Right cardiac atrium (tissue), 5 donors: ENCODE data around the gene NTRK2. TPM values are rescaled to one million over a fixed set of nuclear protein-coding genes. Genes with fewer than 3 reads are reported as not detected.
A peak's percentile ranks its signal among the peaks of the same experiment; 100 is the strongest.

ENCODE experiments used
- ATAC-seq, 2 donors: fragments of 200-7000 bp; cut with Tn5 transposase; one replicate each; pipeline versions ENCODE4 v1.8.0 to v1.9.1; 2020; ENCODE audit warnings: moderate library complexity in 2 of 2, mild to moderate bottlenecking in 1 of 2
- DNase-seq, 3 donors: peaks; one replicate each; pipeline ENCODE4 v3.0.0-alpha.2; 2020
- H3K27ac ChIP-seq: one replicate; pipeline ENCODE4 v1.5.1; 2013; ENCODE audit warnings: mild to moderate bottlenecking, low read length, control low read depth, moderate library complexity
- H3K27me3 ChIP-seq: one replicate; pipeline ENCODE4 v1.6.1; 2013; ENCODE audit not compliant: control insufficient read depth, insufficient read depth
- H3K4me1 ChIP-seq: one replicate; pipeline ENCODE4 v1.6.1; 2013; ENCODE audit warnings: low read length; ENCODE audit not compliant: control insufficient read depth, insufficient read depth
- H3K4me3 ChIP-seq: one replicate; pipeline ENCODE4 v1.5.1; 2013; ENCODE audit warnings: low read length, control low read depth
- H3K9me3 ChIP-seq: one replicate; pipeline ENCODE4 v1.6.1; 2013; ENCODE audit warnings: low read length; ENCODE audit not compliant: control insufficient read depth
- WGBS: extraction: QIAGEN DNeasy Blood & Tissue Kit; methylation state at CpG from one replicate; pipeline ENCODE4 v1.1.7; 2013; 5-methylcytosine and 5-hydroxymethylcytosine counted together
- intact Hi-C, 4 donors: fragments of 100-400 bp; cut with DNase I; formaldehyde crosslinking; loops; one replicate each; pipeline versions ENCODE4 v1.11.0 to v1.14.0; 2022 to 2023
- polyA plus RNA-seq: library from polyadenylated mRNA; stranded (reverse); fragments of 200-250 nt; gene quantifications from one replicate; pipeline ENCODE4 v1.2.3, GENCODE V29; 2013
- total RNA-seq, 4 donors: library from RNA; stranded (reverse); fragmentation: NEBNext Ultra II Directional; extraction: Animal tissue kit (Norgen Biotek cat#: 25700); gene quantifications; one replicate each; pipeline ENCODE4 v1.2.1, GENCODE V29; 2021
- donor health status: healthy with polysubstance abuse.
- donor health status: DM: no; HTN: yes; CAD: no.
- donor health status: DM: no; HTN: no; CAD: no.
- donor health status: DM: no; HTN: yes; CAD: no; lungs with severe emphysema.
- donor health status: DM: yes; HTN: yes; CAD: no.

Gene NTRK2
- total and polyA plus RNA-seq, 5 donors, result 9.6 to 55.3 (median 34.7) TPM

DNA sequence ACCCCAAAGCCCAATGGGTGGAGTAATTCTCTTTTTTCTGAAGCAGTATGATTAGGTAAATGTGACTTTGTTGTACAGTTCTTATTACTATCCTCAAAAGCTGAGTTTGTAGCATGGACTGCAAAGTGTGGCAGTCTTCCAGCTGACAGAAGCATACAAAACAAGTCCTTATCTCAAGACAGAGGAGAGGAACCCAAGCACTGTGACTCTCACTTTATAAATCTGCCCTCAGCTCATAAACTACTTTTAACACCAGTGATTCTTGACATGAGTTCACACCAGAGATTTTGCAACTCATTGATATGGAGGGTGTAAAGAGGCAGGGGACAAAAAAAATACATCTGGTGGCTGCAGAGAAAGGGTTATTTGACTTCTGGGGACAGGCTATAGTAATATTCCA is 251.6 kb downstream of the NTRK2 start:
- Histone ChIP-seq H3K27me3 (no peaks in the 10 kb centered on the region), H3K27ac (no peak overlapping the region), H3K4me1 (peaks cover 3% of the 10 kb centered on the region), H3K4me3 (no peak overlapping the region), H3K9me3 (no peaks in the 10 kb centered on the region)
- DNase-seq (peak in 1 of 3 donors; percentile 18), ATAC-seq (peak; percentile 69 to 71)
- intact Hi-C loops, result no loop called here

DNA sequence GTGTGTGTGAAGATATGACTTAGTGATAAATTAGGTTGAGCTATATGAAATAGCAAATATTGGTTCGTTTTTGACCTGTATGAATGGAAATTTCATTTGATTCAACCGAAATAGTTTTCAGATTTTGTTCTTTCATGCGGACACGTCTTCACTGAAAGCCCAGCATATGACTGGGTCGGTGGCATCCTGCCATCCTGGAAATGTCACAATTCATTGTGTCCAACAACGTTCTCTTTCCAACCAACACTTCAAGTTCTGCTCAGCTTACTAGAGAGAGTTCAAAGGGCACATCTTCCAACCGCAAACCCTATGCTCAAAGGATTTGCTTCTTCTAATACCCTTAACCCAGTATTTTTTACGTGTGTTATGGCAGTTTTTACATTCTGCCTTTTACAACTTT is 252.5 kb downstream of the NTRK2 start:
- 70% methylated on average over 8 of the region's 8 CpGs for WGBS
- peak in 2 of 3 donors; percentile 39 to 56 for DNase-seq

DNA sequence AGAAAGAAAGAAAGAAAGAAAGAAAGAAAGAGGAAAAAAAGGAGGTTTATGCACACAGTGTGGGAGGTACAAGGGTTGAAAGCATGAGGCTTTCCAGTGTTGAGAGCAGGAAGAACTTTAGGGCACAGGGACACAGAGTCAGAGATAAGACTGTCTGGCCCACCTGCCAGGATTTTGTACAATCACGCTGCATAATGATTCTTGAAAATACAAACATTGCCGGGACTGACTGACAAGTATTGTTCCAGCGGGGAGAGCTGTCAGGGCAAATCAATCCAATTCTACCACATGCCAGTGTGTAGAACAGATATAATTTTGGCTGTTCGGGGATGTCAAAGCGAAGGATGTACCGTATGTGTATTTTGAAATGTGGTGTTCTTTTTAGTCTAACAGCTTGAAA is 254.7 kb downstream of the NTRK2 start:
- WGBS, result 52% methylated on average over 6 of the region's 6 CpGs
- peak; percentile 51 to 54 for ATAC-seq

More for the DNA sequence above, 252.5 kb downstream of the NTRK2 start:
- intact Hi-C loops, result no loop called here
- no peak overlapping the region for H3K4me3 ChIP-seq
- no peaks in the 10 kb centered on the region for H3K9me3 ChIP-seq
- no peak for ATAC-seq
- H3K27me3 ChIP-seq, result no peaks in the 10 kb centered on the region
- H3K4me1 ChIP-seq, result peaks cover 3% of the 10 kb centered on the region
- H3K27ac ChIP-seq, result no peak overlapping the region

DNA sequence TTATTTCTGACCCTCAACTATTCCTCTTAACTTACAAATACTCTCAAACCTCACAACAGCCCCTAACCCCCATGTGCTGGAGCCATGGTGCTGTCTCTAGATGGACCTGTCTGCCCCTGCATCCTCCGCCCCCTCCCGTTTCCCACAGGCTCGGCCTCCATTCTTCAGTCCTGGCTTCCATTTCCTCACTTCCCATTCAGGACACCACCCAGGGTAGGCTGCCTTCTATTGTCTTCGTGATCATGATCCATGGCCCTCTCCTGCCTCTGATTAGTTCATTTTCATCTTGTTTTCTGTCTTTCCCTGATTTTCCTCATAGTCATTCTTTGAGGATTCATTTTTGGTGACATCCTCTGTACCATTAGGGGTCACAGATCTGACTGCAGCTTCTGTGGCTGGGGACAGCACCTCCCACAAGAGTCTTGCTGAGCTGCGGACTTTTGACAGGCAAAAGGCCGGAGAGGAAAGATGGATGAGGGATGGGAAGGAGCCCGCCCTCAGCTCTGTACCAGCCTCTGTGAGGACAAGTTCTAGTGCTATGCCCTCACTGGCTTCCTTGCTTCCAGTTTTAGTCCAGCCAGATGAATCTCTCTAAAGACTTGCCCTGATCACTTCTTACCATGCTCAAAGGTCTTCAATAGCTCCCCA is 255.8 kb downstream of the NTRK2 start:
- no peak overlapping the region for H3K27ac ChIP-seq
- no peaks in the 10 kb centered on the region for H3K27me3 ChIP-seq
- WGBS, result 88% methylated on average over 7 of the region's 7 CpGs
- intact Hi-C loops, result no loop called here
- ATAC-seq, result no peak
- no peak overlapping the region for H3K4me3 ChIP-seq
- H3K4me1 ChIP-seq, result no peaks in the 10 kb centered on the region
- DNase-seq, result no peak
- H3K9me3 ChIP-seq, result no peaks in the 10 kb centered on the region

More for the DNA sequence above, 254.7 kb downstream of the NTRK2 start:
- intact Hi-C loops, result no loop called here
- Histone ChIP-seq H3K27me3 (no peaks in the 10 kb centered on the region), H3K9me3 (no peaks in the 10 kb centered on the region), H3K4me3 (no peak overlapping the region), H3K27ac (no peak overlapping the region), H3K4me1 (no peaks in the 10 kb centered on the region)
- DNase-seq, result peak in 1 of 3 donors; percentile 33

DNA sequence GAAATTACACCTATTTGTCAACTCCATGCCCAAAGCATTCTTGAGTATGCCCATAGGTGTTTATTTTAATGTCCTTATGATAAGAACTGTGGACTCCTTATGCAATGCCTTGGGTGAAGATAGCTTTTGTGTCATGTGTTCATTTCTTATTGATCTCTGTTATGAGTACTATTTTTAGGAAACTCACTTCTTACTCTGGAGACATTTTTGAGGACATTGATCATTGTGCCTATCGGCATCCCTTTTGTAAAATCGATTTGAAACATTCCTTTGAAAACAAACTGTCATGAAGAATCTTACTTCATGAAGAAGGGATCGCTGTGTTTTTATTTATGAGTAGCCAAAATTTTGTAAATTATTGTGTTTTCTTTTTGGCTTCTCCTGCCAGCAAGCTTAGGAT is 257.3 kb downstream of the NTRK2 start:
- Histone ChIP-seq H3K27me3 (no peaks in the 10 kb centered on the region), H3K27ac (no peak overlapping the region), H3K9me3 (no peaks in the 10 kb centered on the region), H3K4me1 (no peaks in the 10 kb centered on the region), H3K4me3 (no peak overlapping the region)
- DNase-seq (no peak), ATAC-seq (no peak)
- intact Hi-C loops, result no loop called here
- WGBS, result 92% methylated on average over 3 of the region's 3 CpGs

DNA sequence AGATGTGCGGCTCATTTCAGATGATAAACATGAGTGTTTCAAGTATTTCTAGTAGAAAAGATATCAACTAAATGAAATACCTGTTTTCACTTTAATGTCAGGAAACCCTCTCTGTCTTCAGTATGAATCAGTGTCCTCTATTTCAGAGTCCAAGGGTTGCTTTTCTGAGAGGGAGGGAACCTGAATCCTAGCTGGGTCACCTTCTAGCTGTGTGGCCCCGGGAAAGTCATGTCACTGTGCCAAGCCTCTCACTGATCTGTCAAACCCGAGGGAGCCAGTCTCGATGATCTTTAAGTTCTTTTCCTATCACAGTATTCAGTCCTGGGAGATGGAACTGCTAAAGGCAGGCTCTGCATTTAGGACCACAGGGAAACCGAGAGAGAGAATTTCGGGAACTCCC is 258.9 kb downstream of the NTRK2 start:
- no peak overlapping the region for H3K4me3 ChIP-seq
- no peaks in the 10 kb centered on the region for H3K9me3 ChIP-seq
- H3K27ac ChIP-seq, result no peak overlapping the region
- H3K4me1 ChIP-seq, result no peaks in the 10 kb centered on the region
- H3K27me3 ChIP-seq, result no peaks in the 10 kb centered on the region
- 75% methylated on average over 6 of the region's 6 CpGs for WGBS
- DNase-seq (no peak), ATAC-seq (peak in 1 of 2 donors; percentile 29)
- intact Hi-C loops, result no loop called here

DNA sequence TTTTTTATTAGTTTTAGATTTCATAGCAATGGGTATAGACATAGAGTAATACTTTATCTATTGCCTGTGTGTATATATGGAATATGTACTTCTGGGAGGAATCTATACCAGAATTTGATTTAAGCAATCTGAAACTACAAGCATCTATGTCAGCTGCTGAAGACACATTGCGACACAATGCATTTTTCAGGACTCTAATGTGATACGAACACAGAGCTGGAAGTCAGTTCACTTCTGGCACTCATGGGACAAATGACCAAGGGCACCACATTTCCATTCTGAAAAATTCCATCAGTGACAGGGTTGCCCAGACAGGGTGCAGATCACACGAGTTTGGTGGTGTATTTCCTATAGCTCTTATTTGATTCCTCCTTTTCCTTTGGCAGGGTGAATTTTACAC is 259.5 kb downstream of the NTRK2 start:
- WGBS, result 82% methylated on average over 3 of the region's 3 CpGs

DNA sequence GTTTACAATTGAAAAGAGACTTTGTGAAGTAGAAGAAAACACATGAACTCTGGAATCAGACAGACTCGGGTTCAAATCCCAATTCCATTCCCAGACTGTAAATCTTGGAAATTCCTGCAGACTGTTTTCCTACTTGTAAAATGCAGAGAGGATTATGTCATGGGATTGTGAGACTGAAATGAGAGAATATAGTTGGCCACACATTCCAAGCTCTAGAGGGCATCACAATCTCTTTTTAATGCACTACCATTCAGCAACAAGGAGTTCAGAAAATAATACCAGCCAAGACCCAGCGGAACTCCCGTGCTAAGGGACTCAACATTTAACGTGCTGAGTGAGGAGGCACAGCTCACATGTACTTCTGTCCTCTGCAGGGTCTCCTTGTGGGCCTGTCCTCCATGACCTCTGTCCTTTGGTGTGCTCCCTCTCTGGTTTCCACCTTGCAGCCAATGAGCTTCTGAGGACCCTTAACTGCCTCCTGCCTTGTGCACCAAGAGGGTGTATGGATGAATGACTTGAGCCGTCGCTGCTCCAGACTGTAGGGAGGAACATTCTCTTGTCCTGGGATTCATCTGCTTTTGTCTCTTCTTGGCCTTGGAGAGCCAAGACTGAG is 263.5 kb downstream of the NTRK2 start:
- Histone ChIP-seq H3K4me1 (peaks cover 4% of the 10 kb centered on the region), H3K27me3 (no peaks in the 10 kb centered on the region), H3K27ac (no peak overlapping the region), H3K4me3 (no peak overlapping the region), H3K9me3 (no peaks in the 10 kb centered on the region)
- WGBS, result 82% methylated on average over 6 of the region's 6 CpGs
- intact Hi-C loops, result no loop called here
- DNase-seq (no peak), ATAC-seq (no peak)

More for the DNA sequence above, 259.5 kb downstream of the NTRK2 start:
- intact Hi-C loops, result no loop called here
- DNase-seq, result no peak
- Histone ChIP-seq H3K4me3 (no peak overlapping the region), H3K27ac (no peak overlapping the region), H3K27me3 (no peaks in the 10 kb centered on the region), H3K4me1 (no peaks in the 10 kb centered on the region), H3K9me3 (no peaks in the 10 kb centered on the region)
- no peak for ATAC-seq

DNA sequence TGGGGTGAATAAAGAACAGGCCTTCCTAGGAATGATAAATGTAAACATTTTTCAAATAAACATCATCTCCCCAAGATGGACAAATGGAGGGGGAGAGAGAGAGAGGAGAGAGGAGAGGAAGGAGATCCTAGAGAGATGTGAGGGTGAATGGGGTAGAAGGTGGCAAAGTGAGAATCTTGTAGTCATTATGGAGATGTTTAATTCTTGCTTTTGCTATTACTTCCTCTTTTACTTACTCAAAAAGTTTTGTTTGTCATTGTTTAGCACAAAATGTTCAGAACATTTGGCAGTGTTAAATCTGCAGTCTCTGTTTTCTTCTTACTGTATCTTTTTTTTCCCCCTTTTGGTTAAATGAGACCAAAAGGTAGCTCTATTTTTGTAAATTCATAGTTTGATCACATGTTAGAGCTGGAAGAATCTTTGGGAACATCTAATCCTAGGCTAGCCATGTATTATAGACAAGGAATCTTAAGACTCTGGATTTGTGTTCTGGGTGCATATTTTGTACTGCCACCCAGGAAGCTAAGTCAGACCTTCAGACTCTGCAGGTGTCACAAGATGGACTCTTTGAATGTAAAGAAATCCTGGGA is 266.1 kb downstream of the NTRK2 start:
- H3K27me3 ChIP-seq, result no peaks in the 10 kb centered on the region
- ATAC-seq (no peak), DNase-seq (no peak)
- H3K27ac ChIP-seq, result no peak overlapping the region
- H3K4me3 ChIP-seq, result no peak overlapping the region
- no peaks in the 10 kb centered on the region for H3K9me3 ChIP-seq
- intact Hi-C loops, result no loop called here
- peaks cover 4% of the 10 kb centered on the region for H3K4me1 ChIP-seq

DNA sequence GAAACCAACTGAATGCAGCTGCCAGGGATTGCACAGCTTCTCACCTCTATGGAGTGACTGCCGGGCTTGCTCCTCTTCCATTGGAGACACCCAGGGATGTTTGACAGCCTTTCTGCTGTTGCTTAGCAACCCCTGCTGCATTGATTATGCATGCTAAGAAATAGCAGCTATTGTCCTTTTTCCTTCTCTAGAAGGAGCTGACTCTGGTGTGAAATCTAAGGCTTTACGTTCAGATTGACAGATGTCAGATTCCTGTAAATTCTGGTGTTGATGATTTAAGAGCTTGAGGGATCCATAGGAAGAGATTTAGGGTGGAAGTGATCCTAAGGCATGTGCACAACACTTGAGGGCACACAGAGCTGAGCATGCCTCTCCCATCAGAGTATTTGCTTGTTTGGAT is 267.7 kb downstream of the NTRK2 start:
- peaks cover 4% of the 10 kb centered on the region for H3K4me1 ChIP-seq
- H3K27me3 ChIP-seq, result no peaks in the 10 kb centered on the region
- intact Hi-C loops, result no loop called here
- H3K9me3 ChIP-seq, result no peaks in the 10 kb centered on the region
- DNase-seq, result no peak
- no peak overlapping the region for H3K4me3 ChIP-seq
- no peak for ATAC-seq
- H3K27ac ChIP-seq, result no peak overlapping the region
- WGBS, result 91% methylated on average over 2 of the region's 2 CpGs

DNA sequence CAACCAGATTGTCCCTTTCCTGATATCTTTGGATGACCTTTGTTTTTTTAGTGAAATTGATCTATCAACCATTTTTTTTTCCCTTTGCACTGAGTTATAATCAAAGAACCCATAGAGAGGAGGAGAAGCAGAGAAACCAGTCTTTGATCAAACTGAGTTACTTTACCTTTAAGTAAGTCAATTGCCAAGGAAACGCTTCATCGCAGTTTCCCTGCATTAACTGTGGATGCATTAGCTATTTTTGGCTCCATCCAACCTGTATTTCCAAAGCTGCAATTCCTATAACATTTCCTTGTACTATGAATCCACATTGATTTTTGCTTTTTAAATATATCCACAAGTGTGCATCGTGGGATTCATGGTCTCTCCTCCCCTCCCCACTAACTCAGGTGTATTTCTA is 268.1 kb downstream of the NTRK2 start:
- ATAC-seq (no peak), DNase-seq (no peak)
- WGBS, result 76% methylated on average over 3 of the region's 3 CpGs
- H3K4me1 ChIP-seq, result peaks cover 4% of the 10 kb centered on the region
- intact Hi-C loops, result no loop called here
- no peaks in the 10 kb centered on the region for H3K27me3 ChIP-seq
- H3K9me3 ChIP-seq, result no peaks in the 10 kb centered on the region
- H3K27ac ChIP-seq, result no peak overlapping the region
- H3K4me3 ChIP-seq, result no peak overlapping the region
